Smooth muscle cell of the brain vasculature (primary cell): ENCODE data around the gene PRR16.
"Not testable (repeated sequence)": the region's sequence is repeated elsewhere in the genome, so short reads cannot be mapped to it uniquely, and the experiment has no call there.

Experiments used
- DNase-seq: peaks from one replicate; pipeline ENCODE4 v3.0.0-alpha.2; 2012; ENCODE audit warnings: low read depth, low spot score

The PRR16 gene

DNA sequence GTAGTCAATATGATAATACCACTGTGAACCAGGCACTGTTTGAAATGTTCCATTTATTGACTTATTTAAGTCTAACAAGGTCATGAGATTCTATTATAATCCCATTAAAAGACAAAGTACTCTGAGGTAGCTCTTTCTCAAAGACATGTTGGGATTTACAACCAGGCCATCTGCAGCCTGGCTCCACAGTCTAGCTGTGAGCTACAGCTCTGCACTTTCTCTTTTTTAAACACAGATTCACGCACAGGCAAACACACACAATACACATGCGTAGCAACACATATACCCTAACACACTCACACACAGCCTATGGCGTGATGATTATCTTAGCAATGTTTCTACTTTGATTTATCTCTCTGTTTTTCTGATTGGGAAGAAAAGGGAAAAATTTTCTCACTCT is 174.3 kb downstream of the PRR16 start:
- DNase-seq = no peak

DNA sequence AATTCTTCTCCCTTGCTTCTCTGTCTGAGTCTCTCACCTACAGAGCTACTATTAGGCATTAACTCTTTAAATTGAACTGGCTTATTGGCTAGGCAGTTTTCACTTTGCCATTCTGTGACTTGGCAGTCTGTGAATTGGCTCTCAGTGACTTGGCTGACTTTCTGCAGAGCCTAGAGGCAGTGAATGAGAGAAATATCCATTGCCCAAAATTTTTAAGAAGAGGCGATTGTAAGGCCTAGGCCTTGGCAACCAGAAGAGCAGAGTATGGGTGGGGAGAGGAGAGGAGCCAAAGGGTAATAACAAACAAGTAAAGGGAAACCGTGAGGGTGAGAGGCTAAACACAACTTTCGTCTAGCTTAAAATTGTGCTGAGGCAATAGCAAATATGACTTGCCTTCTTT is 176.7 kb downstream of the PRR16 start:
- no peak for DNase-seq

DNA sequence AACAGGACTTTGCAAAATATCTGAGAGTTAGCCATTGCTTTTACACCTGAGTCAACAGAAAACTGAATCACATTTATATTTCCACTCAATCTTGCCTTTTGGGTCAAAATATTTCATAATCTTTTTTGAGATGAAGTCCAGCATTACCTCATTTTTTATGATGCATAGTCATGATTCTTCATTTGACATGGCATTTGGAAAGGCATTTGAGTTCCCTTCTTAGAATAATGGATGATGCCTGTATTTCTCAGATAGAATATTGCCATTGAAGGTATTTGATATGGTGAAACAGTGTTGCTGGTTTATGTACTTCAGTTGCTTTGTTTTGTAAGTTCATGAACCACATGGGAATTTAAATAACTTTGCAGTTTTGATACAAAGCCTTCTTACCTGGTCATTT is 180.4 kb downstream of the PRR16 start:
- no peak for DNase-seq

DNA sequence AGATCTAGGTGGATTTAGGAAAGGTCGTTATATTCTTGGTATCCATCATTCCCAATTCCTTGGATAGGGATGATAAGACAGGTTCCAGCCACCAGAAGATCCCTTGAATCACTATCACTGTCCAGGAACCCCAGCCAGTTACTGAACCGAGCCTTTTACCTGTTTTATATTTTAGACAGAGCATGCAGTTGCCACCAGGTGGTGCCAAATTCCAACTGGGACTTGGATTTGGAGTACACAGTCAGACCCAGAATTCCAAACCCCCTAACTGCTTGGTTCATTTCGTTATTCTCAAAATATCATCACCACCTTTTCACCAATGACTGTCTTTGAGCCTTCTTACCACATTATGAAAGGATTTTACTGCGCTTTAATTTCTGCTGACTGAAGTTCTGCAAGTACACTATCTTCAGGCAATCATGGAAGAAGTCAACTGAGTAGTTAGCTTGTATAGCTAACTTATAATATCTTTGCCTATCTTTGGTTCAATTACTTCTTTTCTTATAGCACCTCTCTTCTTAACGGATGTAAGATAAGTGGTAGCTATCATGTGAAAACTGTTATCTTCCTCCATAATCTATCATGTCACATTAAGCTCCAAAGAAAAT is 191.8 kb downstream of the PRR16 start:
- peak; percentile 24 for DNase-seq

DNA sequence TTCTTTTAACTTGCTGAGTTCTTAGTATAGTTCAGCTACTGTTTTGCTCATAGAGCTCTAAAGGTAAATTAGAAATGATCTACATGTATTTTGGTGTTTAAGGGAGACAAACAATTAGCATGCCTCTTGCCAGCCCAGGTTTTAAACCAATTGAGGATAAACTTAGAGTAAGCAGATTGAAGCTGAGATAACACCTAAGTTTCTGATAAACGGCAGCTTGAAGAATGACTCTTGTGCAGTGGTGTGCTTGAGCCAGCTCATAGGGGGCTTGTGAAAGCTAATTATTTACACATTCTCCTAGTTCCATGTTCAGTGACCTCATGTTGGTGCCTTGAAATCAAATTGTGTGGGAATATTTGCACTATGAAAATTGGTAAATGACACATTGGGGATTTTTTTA is 193.0 kb downstream of the PRR16 start:
- DNase-seq = no peak

DNA sequence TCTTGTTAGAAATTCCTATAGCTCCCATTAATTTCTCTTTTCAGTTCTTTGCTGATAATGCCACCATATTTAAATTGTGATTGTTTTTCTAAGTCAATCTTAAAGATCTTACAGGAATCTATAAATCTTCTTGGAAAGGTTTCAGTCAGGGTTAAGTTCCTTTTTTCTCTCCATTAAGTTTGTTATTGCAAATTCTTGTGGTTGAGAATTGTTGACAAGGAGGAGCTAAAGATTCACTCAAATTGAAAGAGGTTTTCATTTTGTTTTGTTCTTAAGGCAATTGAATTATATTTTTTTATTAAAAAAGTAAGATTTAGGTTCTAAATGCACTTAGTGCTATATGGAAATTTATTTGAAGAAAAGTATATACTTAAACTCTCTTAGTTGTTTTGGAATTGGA is 213.4 kb downstream of the PRR16 start:
- DNase-seq = no peak

DNA sequence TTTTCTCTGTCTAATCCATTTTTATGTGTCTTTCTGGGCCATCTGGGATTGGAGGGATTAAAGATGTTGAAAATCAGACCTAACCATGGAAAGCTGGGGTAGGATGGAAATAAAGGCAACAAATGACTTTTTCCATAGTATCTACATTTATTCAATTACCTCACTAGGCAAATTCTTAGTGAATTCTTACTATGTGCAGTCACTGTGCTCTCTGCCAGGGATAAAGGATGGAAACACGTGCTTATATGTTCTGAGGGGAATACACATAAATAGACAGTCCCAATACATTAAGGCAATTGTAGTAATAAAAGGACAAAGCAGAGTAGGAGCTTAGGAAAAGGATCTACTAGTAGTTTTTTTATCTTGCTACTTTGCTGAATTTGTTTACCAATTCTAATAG is 214.2 kb downstream of the PRR16 start:
- DNase-seq = no peak

DNA sequence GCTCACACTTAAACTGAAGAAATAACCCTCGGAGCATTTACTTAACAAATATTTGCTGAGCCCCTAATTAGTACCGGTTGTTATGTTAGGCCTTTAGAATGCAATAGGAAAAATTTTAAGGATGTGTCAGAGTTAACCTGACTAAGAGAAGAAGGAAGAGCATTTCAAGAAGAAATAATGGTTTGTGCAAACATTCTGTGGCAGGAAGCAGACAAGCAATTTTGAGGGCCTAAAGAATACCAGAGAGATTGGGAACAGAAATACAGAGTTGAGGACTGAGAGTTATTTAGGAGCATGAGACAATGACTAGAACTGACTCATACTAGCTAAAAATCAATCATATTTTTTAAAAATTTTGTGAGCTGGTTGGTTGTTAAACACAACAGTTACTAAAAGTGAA is 218.8 kb downstream of the PRR16 start:
- DNase-seq = no peak

DNA sequence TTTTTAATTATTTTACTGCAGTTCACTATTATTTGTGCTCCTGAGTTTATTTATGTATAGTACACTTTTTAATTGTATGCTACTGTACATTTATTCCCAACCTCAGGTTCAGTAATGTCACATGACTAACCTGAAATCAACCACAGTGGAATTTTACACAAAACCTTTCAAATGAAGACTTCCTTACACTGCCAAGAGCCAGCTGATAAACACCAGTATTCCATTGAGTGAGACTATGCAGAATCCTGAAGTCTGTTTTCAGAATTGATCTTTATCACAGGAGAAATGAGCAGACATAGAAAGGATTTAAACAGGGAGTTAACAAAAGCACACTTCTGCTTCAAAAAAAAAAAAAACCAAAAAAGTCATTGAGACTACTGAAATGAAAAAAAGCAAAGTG is 219.5 kb downstream of the PRR16 start:
- DNase-seq = no peak

DNA sequence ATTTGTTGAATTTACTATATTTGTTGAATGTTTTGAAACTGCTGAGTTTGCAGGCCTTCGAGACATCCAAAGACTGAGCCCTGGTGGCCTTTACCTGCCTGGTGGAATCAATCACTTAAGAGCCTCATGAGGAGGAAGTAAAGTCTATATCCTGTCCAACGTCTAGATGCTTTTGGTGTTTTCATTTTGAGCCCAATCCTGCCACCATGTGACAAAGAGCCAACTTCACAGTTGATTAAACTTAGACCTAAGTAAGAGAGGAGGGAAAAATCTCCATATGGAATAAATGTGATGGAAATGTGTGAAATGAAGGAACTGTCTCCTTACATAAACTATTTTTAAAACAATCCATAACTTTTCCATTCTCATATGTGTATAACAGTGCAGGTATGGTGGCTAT is 220.1 kb downstream of the PRR16 start:
- DNase-seq = no peak

DNA sequence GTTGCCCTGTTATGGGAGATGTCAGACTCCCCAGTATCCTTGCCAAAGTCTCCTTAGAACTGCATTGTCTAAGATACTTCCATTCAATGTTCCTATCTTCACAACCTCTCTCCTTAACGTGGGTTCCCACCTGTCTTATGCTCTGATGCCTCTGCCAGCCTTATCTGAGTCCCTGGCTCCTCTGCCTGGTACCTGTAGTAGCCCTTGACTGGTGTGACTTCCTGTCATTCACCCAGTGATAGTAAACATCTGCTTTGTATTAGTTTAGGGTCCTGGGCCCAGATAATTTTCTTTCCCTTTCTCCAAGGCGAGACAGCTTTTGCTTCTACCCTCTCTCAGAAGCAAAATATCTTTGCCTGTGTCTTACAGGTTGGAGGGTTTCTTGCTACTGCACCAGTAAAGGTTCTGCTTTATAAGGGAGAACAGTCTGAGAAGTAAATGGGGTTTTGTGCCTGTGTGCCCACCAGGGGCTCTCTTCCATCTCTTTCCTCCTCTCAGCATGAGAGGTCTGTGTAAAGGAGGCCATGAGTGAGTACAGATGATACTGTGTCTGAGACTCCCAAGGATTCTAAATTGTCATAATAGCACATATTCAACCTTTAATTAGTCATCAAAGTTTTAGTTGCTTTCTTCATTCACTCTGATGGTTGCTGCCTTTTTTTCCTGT is 220.8 kb downstream of the PRR16 start:
- no peak for DNase-seq

DNA sequence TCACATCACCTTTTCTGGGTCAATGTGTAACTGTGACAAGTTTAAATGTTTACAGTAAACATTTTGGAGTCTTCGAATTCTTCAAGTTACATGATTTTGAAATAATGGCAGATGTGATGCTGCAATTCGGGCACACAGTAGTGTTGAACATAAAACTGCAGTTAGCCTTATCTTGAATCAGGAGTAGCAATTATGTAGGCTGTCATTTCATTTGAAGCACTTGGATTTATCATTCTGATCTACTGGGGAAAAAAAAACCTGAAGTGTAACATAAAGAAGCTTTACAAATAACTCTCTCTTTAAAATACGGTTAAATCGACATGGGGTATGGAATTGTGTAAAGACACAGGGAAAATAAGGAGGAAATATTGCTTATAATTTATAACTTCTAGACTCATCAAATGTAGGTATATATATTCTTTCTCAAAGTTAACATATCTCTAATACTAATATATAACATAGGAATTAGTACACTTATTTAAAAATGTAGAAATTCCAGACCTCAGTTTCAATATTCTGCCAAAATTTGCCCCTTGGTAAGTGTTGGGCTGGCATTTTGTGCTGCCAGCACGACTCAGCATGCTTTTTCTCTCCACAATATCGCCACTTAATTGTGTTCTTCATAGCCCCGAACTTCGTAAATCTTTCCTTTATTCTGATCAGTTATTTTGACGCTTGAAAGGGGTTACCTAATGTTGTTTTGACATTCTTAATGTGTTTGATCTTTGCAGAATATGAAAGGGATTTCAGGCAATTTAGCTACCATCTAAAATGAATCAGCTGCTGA is 226.7 kb downstream of the PRR16 start:
- no peak for DNase-seq

DNA sequence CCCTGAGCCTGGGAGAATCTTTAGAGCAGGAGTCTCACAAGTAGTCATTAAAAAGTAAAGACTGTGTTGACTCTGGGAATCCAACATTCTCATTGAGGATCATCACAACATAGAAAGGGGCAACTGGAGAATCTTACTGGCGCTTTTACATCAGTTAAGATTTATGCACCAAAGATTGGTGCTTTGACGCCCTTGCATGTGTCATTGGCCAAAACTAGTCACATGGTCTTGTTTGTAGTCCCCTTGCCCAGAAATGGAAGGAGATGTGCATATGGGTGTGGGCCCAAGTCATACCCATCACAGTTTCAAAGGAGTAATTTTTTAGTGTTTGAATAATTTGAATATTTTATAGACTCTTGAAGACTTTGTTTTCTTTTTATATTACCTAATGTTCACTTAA is 228.2 kb downstream of the PRR16 start:
- no peak for DNase-seq

DNA sequence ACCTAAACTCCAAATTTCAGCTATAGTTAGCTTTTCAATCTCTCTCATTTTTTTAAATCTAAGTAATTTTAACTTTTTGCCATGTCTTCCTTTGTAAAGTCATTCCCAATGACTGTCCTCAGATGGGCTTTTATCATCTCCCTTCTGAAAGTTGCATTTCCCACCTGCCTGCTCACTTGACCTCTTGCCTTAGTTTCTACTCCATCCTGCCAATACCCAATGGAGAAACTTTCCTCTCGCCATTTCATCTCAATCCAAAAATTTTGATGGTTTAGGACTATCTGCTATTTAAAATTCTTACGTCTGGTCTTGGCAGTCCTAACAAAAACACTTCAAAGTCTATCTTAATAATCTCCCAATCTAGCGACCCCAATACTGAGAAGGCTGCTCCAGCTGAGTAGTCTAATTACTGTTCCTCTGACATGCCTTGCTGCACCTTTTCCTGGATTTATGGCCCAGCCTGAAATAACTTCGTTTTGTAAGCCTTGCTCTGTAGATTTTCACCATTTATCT is 231.3 kb downstream of the PRR16 start:
- DNase-seq = no peak

DNA sequence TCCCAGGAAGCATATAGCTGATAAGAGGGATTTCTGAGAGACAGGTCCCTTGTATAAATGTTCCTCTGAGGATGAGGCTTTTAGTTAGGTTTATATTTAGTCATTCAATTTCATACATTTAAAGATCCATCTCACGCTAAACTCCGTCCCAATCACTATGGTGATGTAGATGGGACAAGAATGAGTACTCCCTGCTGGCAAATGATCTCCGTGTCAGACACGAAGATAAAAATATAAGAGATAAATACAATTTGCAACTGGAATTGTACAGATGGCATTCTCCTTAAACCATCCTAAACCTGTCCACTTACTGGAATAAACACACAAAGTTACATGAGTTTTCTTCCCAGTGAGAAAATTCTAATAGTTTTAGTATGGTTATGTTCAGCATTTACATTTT is 233.0 kb downstream of the PRR16 start:
- DNase-seq = no peak

DNA sequence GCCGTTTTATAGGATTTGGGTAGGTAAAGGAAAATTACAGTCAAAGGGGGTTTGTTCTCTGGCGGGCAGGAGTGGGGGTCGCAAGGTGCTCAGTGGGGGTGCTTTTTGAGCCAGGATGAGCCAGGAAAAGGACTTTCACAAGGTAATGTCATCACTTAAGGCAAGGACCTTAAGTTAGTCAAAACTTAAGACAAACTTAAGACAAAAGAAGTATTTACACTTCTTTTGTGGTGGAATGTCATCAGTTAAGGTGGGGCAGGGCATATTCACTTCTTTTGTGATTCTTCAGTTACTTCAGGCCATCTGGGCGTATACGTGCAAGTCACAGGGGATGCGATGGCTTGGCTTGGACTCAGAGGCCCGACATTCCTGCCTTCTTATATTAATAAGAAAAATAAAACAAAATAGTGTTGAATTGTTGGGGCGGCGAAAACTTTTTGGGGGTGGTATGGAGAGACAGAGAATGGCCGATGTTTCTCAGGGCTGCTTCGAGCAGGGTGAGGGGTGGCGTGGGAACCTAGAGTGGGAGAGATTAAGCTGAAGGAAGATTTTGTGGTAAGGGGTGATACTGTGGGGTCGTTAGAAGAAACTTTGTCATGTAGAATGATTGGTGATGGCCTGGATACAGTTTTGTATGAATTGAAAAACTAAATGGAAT is 233.7 kb downstream of the PRR16 start:
- DNase-seq = not testable (repeated sequence)

DNA sequence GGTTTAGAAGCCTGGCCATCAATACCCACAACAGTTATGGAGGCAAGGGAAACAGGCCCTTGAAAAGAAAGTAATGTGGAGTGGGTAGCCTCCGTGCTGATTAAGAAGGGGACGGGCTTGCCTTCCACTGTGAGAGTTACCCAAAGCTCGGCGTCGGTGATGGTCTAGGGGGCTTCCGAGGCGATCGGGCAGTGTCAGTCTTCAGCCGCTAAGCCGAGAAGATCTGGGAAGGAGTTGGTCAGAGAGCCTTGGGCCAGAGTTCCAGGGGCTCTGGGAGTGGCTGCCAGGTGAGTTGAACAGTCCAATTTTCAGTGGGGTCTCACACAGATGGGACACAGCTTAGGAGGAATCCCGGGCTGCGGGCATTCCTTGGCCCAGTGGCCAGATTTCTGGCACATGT is 236.6 kb downstream of the PRR16 start:
- DNase-seq = not testable (repeated sequence)

DNA sequence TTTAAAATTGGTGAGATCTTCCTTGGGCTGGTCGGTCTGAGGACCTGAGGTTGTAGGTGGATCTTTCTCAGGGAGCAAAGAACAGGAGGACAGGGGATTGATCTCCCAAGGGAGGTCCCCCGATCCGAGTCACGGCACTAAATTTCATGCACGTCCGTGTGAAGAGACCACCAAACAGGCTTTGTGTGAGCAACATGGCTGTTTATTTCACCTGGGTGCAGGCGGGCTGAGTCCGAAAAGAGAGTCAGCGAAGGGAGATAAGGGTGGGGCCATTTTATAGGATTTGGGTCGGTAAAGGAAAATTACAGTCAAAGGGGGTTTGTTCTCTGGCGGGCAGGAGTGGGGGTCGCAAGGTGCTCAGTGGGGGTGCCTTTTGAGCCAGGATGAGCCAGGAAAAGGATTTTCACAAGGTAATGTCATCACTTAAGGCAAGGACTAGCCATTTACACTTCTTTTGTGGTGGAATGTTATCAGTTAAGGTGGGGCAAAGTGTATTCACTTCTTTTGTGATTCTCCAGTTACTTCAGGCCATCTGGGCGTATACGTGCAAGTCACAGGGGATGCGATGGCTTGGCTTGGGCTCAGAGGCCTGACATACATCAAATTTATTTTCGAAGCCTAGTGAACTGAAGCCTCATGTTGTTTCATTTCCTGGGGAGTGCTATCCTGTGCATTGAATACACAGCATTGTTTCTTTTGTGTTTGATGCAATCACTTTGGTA is 238.9 kb downstream of the PRR16 start:
- not testable (repeated sequence) for DNase-seq

DNA sequence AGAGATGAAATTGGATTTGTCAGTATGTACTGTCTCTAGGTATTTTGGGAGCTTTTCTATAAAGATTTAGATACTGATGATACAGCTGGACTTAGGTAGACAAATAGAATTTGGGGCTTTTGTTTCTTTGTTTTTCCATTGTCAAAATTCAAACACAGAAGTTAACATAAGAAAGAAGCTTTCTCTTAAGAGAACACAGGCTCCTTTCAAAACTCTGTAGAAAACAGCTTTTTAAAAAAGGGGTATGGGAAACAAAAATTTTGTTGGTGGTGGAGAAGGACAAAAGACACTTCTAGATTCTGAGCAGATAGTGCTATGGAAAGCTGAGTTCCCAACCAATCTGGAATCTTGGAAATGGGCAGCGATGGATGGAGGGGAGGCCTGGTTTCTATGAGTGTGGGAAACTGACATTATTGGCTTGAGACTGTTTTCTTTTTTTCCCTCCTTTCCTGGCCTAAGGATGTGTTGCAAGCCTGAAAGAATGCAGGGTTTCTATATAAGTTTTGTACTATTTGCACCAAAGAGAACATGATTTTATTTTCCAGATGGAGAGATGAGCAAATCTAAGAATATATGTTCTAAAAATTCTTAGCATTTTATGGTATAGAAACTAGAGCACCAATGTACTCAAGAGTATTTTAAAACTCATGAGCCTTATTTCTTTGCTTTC is 240.0 kb downstream of the PRR16 start:
- no peak for DNase-seq

DNA sequence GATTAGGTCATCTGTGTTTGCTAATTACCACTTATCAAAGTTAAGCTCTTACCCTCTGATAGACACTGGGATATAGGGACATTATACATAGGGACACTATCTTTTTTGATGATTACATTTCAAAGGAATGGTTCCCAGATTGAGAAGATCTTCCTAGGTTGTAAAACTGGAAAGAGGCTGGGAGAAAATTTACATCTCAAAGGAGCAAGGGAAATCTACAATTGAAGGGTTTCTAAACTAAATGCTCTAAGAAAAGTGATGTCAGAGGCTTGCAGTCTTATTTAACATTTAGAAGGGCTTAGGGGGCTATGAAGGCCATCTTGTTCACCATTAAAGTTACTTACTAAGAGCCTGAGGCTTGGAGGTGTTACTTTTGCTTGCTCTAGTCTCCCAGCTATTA is 242.8 kb downstream of the PRR16 start:
- no peak for DNase-seq

DNA sequence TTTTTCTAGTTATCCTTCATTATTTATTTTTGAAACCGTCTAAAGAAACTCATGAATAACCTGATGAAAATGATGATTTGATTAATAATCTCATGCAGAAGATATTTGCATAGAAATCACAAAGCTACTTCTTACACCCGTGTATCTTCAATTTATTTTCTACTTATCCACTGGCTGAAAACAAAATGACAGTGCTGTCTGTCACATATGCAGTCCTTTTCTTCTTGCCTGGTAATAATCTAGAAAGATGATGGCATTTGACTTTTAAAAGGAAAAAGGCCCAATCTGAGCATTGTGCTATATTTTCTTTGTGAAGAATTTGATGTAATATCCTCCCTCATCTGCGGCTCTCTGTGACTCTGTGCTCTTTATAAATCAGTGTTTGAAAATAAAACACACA is 253.3 kb downstream of the PRR16 start:
- no peak for DNase-seq
